DND-41 (cell line): ENCODE results near the gene FPR3.
A peak's percentile ranks its signal among the peaks of the same experiment; 100 is the strongest.
"Not testable (repeated sequence)": the region's sequence is repeated elsewhere in the genome, so short reads cannot be mapped to it uniquely, and the experiment has no call there.

Experiments
- ATAC-seq: fragments of 200-7000 bp; cut with Tn5 transposase; 3 replicates; pipeline ENCODE4 v1.9.1; 2021; ENCODE audit warnings: low read depth; ENCODE audit not compliant: insufficient read depth
- DNase-seq: peaks from one replicate; pipeline ENCODE4 v3.0.0-alpha.2; 2020
- H2AFZ ChIP-seq: 2 replicates; pipeline ENCODE4 v1.6.0; 2012; ENCODE audit warnings: low read depth, low read length
- H3K27ac ChIP-seq: 2 replicates; pipeline ENCODE4 v1.5.1; 2012; ENCODE audit warnings: low read length, inconsistent platforms
- H3K27me3 ChIP-seq: fragments of 200-600 bp; sonication (generic); 2 replicates; pipeline ENCODE4 v1.6.0; 2012; ENCODE audit warnings: low read length, mild to moderate bottlenecking, inconsistent platforms; ENCODE audit not compliant: insufficient read depth, poor library complexity
- H3K36me3 ChIP-seq: 2 replicates; pipeline ENCODE4 v1.5.1; 2012; ENCODE audit warnings: low read length, inconsistent platforms; ENCODE audit not compliant: insufficient read depth
- H3K4me1 ChIP-seq: 2 replicates; pipeline ENCODE4 v1.5.1; 2012; ENCODE audit warnings: mild to moderate bottlenecking, low read length; ENCODE audit not compliant: insufficient read depth
- H3K4me2 ChIP-seq: 2 replicates; pipeline ENCODE4 v1.6.0; 2012; ENCODE audit warnings: mild to moderate bottlenecking, moderate library complexity, low read length, inconsistent platforms; ENCODE audit not compliant: insufficient read depth
- H3K4me3 ChIP-seq, 2 experiments: fragments of 200-600 bp in 1 of 2; shearing (Covaris generic) in 1 of 2; 2 replicates each; pipeline ENCODE4 v1.5.1; 2012 to 2016; ENCODE audit warnings: inconsistent platforms in 2 of 2, low read length in 2 of 2, mild to moderate bottlenecking in 2 of 2, low read depth in 1 of 2, moderate library complexity in 1 of 2
- H3K79me2 ChIP-seq: 2 replicates; pipeline ENCODE4 v1.6.0; 2012; ENCODE audit warnings: low read length, inconsistent platforms; ENCODE audit not compliant: insufficient read depth
- H3K9ac ChIP-seq: 2 replicates; pipeline ENCODE4 v1.6.0; 2012; ENCODE audit warnings: low read depth, mild to moderate bottlenecking, inconsistent platforms, low read length, moderate library complexity
- H3K9me3 ChIP-seq: 2 replicates; pipeline ENCODE4 v1.5.1; 2012; ENCODE audit warnings: low read length, moderate library complexity, mild to moderate bottlenecking, inconsistent platforms; ENCODE audit not compliant: insufficient read depth, severe bottlenecking
- H4K20me1 ChIP-seq: 2 replicates; pipeline ENCODE4 v1.6.0; 2012; ENCODE audit warnings: low read length; ENCODE audit not compliant: insufficient read depth
- CTCF ChIP-seq: IDR thresholded peaks from 2 replicates; pipeline ENCODE4 v1.5.1; 2012; ENCODE audit warnings: borderline replicate concordance, low read length, moderate library complexity, mild to moderate bottlenecking; ENCODE audit not compliant: poor library complexity, severe bottlenecking; ENCODE audit errors: extremely low read depth
- EZH2 ChIP-seq: IDR thresholded peaks from 3 replicates; pipeline ENCODE4 v1.6.1; 2012; ENCODE audit warnings: borderline replicate concordance, low read depth, mild to moderate bottlenecking, moderate library complexity, low read length, inconsistent platforms; ENCODE audit not compliant: severe bottlenecking

The FPR3 gene

GRCh38 chr19:51772977-51773376 is 22.0 kb upstream of the FPR3 start:
- DNase-seq (no peak), ATAC-seq (no peak)
- TF ChIP-seq EZH2 (no peak), CTCF (no peak)
- Histone ChIP-seq H3K9ac (no peak overlapping the region), H3K27me3 (peaks cover 12% of the 10 kb centered on the region), H3K4me2 (no peak overlapping the region), H4K20me1 (no peaks in the 10 kb centered on the region), H3K9me3 (no peaks in the 10 kb centered on the region), H2AFZ (no peak overlapping the region), H3K79me2 (no peaks in the 10 kb centered on the region), H3K36me3 (no peaks in the 10 kb centered on the region), H3K27ac (no peak overlapping the region), H3K4me1 (peaks cover 5% of the 10 kb centered on the region), H3K4me3 (no peak overlapping the region)

- H3K27ac ChIP-seq, H3K4me1 ChIP-seq, H3K9ac ChIP-seq, H3K9me3 ChIP-seq, H3K36me3 ChIP-seq, H2AFZ ChIP-seq, DNase-seq, H3K79me2 ChIP-seq, H3K4me2 ChIP-seq, ATAC-seq, H4K20me1 ChIP-seq, H3K4me3 ChIP-seq: not testable (repeated sequence)
- H3K27me3 ChIP-seq = peaks cover 14% of the 10 kb centered on the region
Observed at GRCh38 chr19:51776561-51776960, 18.4 kb upstream of the FPR3 start.

- DNase-seq (peak; percentile 67), ATAC-seq (peak; percentile 94)
- Histone ChIP-seq H3K79me2 (no peaks in the 10 kb centered on the region), H3K9me3 (no peaks in the 10 kb centered on the region), H3K4me3 (no peak overlapping the region), H3K4me2 (peak overlapping the region; percentile 46), H3K9ac (no peak overlapping the region), H4K20me1 (no peaks in the 10 kb centered on the region), H3K36me3 (no peaks in the 10 kb centered on the region), H3K4me1 (peaks cover 5% of the 10 kb centered on the region), H2AFZ (peak overlapping the region; percentile 69), H3K27ac (no peak overlapping the region), H3K27me3 (peaks cover 14% of the 10 kb centered on the region)
- no peak for TF ChIP-seq EZH2
- peak; percentile 87 for TF ChIP-seq CTCF
Observed at GRCh38 chr19:51777570-51778462, 17.1 kb upstream of the FPR3 start.

- no peak overlapping the region for H2AFZ ChIP-seq
- H3K79me2 ChIP-seq = no peaks in the 10 kb centered on the region
- no peaks in the 10 kb centered on the region for H4K20me1 ChIP-seq
- H3K27ac ChIP-seq = no peak overlapping the region
- peaks cover 5% of the 10 kb centered on the region for H3K4me1 ChIP-seq
- no peaks in the 10 kb centered on the region for H3K9me3 ChIP-seq
- H3K36me3 ChIP-seq = no peaks in the 10 kb centered on the region
- H3K4me2 ChIP-seq = no peak overlapping the region
- no peak overlapping the region for H3K4me3 ChIP-seq
- H3K27me3 ChIP-seq = peaks cover 14% of the 10 kb centered on the region
- no peak for ATAC-seq
- TF ChIP-seq CTCF = no peak
- TF ChIP-seq EZH2 = no peak
- no peak overlapping the region for H3K9ac ChIP-seq
- DNase-seq = no peak
Observed at GRCh38 chr19:51779181-51779580, 15.8 kb upstream of the FPR3 start.
